Muscle layer of duodenum (tissue), 2 donors: Measurements from ENCODE around the gene CCR7.

Experiments
- H3K27ac ChIP-seq: one replicate; pipeline ENCODE4 v1.7.0; 2013; ENCODE audit warnings: mild to moderate bottlenecking, low read length
- H3K27me3 ChIP-seq: one replicate; pipeline ENCODE4 v1.7.0; 2013; ENCODE audit warnings: low read depth, mild to moderate bottlenecking, control low read depth, low read length
- H3K36me3 ChIP-seq, 2 donors: one replicate each; pipeline ENCODE4 v1.7.0; 2013; ENCODE audit warnings: low read length in 2 of 2, control low read depth in 1 of 2, mild to moderate bottlenecking in 1 of 2; ENCODE audit not compliant: insufficient read depth in 2 of 2, control insufficient read depth in 1 of 2
- H3K4me1 ChIP-seq, 2 donors: one replicate each; pipeline ENCODE4 v1.7.0; 2013; ENCODE audit warnings: low read length in 2 of 2, mild to moderate bottlenecking in 2 of 2, control low read depth in 1 of 2, moderate library complexity in 1 of 2; ENCODE audit not compliant: insufficient read depth in 2 of 2, control insufficient read depth in 1 of 2
- H3K4me3 ChIP-seq, 2 donors: one replicate each; pipeline ENCODE4 v1.7.0; 2013; ENCODE audit warnings: low read length in 2 of 2, low read depth in 1 of 2, mild to moderate bottlenecking in 1 of 2
- H3K9me3 ChIP-seq, 2 donors: one replicate each; pipeline ENCODE4 v1.7.0; 2013; ENCODE audit warnings: low read length in 2 of 2, control low read depth in 1 of 2, mild to moderate bottlenecking in 1 of 2; ENCODE audit not compliant: control insufficient read depth in 1 of 2
- donor health status: healthy.

The CCR7 gene

GRCh38 chr17:40568074-40568836, 3.0 kb upstream of the CCR7 start:
- Histone ChIP-seq H3K36me3 (no peaks in the 10 kb centered on the region), H3K4me1 (no peaks in the 10 kb centered on the region), H3K27me3 (no peaks in the 10 kb centered on the region), H3K4me3 (no peak overlapping the region), H3K9me3 (no peaks in the 10 kb centered on the region), H3K27ac (no peak overlapping the region)

GRCh38 chr17:40567377-40567776, 2.1 kb upstream of the CCR7 start:
- Histone ChIP-seq H3K4me3 (no peak overlapping the region), H3K36me3 (no peaks in the 10 kb centered on the region), H3K9me3 (no peaks in the 10 kb centered on the region), H3K4me1 (no peaks in the 10 kb centered on the region), H3K27me3 (no peaks in the 10 kb centered on the region), H3K27ac (no peak overlapping the region)

DNA sequence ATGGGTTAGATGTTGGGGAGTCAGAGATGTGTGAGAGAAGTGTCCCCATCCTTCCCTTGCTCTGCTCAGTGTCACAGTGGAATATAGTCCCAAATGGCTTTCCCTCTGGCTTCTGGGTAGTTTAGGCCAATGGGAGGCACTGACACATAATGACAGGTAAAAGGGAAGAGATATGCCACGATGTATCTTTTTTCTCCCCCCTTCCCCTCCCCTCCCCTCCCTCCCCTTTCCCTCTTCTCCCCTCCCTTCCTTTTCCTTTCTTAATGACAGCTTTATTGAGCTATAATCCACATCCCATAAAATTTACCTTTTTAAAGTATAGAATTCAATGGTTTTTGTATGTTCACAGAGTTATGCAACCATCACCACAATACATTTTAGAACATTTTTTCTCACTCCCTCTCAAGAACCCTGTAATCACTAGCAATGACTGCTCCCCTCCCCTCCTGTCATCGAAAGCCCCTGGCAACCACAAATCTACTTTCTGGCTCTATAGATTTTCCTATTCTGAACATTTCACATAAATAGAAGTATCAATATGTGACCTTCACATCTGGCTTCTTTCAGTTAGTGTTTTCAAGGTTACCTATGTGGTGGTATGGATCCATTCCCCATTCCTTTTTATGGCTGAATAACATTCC, 617 bp upstream of the CCR7 start:
- H3K27ac ChIP-seq = no peak overlapping the region

DNA sequence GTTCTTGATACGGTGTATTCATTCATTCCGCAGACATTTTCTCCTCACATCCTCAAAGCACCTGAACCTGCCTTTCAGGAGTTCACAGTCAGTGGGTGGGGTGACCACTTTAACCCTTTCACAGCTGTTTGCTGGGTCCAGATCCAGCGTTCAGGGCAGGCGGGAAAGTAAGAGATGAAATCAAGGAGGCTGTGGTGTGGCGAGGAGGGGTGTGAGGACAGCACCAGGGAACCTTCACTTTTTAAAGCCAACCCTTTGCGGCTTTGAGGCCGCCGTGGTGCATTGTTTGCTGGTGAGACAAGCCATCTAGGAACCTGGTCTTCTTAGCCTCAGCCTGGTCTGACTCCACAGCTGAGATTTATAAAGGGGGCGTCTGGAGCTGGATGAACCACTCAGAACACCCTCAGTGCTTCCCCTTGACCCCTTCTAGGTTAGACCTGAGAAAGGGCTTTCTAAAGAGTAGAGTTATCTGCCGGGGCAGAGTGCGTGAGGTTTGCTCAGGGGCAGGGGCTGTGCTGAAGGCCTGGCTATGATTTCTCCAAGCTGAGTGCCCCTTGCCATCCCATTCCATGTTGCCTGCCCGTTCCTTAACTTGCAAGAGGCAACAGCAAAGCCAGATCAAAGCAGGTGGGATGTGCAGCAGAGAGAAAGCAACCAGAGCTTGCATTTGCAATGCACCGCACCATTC, 933 bp downstream of the CCR7 start:
- Histone ChIP-seq H3K27ac (no peak overlapping the region), H3K4me3 (no peak overlapping the region), H3K4me1 (peaks cover 6 to 9% of the 10 kb centered on the region in 2 donors), H3K36me3 (no peaks in the 10 kb centered on the region), H3K27me3 (no peaks in the 10 kb centered on the region), H3K9me3 (no peaks in the 10 kb centered on the region)

More for the DNA sequence above, 617 bp upstream of the CCR7 start:
- H3K36me3 ChIP-seq = no peaks in the 10 kb centered on the region
- H3K4me1 ChIP-seq = no peaks in the 10 kb centered on the region
- no peaks in the 10 kb centered on the region for H3K27me3 ChIP-seq
- H3K4me3 ChIP-seq = no peak overlapping the region
- H3K9me3 ChIP-seq = no peaks in the 10 kb centered on the region

DNA sequence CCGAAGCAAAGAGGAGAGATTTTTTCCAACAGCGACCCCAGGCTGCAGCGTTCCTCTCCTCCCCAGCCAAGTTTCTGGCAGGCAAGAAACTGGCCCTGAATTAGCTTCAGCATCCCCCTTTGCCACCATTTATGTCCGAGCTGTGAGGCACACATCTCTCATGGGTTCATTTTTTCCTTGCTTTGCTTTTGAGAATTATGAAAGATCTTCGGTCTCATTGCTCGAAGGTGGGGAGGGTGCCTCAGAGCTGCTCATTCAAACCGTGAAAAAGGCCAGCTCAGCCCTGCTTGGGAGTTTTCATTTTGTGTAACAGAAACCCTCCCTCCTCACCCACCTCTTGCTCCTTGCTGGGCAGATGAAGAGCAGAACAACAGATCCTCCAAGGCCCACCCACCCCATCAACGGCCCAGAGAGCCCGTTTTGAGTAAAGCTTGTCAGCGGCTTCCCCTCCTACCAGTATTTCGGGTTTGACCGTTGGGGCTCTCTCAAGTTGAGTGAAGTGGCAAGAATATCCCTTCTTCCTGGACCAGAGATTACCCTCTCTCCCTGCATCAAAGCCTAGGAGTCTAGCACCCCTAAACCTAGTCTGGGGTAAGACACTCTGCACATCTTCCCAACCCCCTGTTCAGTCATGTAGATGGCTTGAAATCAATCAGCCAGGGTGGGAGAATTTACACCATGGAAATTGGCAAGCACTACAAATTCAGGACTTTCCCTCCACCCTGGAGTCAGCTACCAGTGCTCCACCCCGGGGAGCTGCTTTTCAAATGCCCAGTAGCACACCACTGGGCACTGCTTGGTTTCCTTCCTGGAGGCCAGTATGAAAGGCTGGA, 1.8 kb downstream of the CCR7 start:
- Histone ChIP-seq H3K4me1 (peaks cover 6 to 17% of the 10 kb centered on the region in 2 donors), H3K27me3 (no peaks in the 10 kb centered on the region)

DNA sequence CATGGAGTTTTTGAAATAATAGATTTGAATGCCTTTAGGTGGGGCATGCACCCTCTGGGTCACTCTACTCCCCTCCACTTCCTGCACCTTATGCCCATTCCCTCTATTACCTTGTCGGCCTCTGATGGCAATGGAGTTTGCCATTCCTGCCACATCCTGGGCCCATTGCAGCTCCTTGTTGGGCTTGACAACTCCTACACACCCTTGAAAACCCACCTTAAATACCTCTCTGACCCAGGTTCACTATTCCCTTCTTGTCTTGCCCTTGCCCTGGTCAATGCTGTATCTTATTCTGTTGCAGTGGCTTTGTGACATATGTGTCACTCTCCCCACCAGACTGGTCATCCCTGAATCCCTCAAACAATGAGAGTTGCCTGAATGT, 2.4 kb downstream of the CCR7 start:
- H3K36me3 ChIP-seq = no peaks in the 10 kb centered on the region
- H3K27me3 ChIP-seq = no peaks in the 10 kb centered on the region
- H3K9me3 ChIP-seq = no peaks in the 10 kb centered on the region
- H3K27ac ChIP-seq = no peak overlapping the region
- no peak overlapping the region for H3K4me3 ChIP-seq
- peaks cover 6 to 20% of the 10 kb centered on the region in 2 donors for H3K4me1 ChIP-seq

More for the DNA sequence above, 1.8 kb downstream of the CCR7 start:
- Histone ChIP-seq H3K4me3 (no peak overlapping the region), H3K27ac (no peak overlapping the region), H3K36me3 (no peaks in the 10 kb centered on the region), H3K9me3 (no peaks in the 10 kb centered on the region)

- Histone ChIP-seq H3K27me3 (no peaks in the 10 kb centered on the region), H3K4me3 (no peak overlapping the region), H3K27ac (no peak overlapping the region), H3K9me3 (no peaks in the 10 kb centered on the region), H3K4me1 (peaks cover 6 to 23% of the 10 kb centered on the region in 2 donors), H3K36me3 (no peaks in the 10 kb centered on the region)
Observed at GRCh38 chr17:40561871-40562611, 3.2 kb downstream of the CCR7 start.

- Histone ChIP-seq H3K36me3 (no peaks in the 10 kb centered on the region), H3K4me1 (peaks cover 9 to 23% of the 10 kb centered on the region in 2 donors), H3K4me3 (no peak overlapping the region), H3K27me3 (no peaks in the 10 kb centered on the region), H3K27ac (no peak overlapping the region), H3K9me3 (no peaks in the 10 kb centered on the region)
Observed at GRCh38 chr17:40561294-40561870, 3.9 kb downstream of the CCR7 start.

GRCh38 chr17:40560592-40561293, 4.5 kb downstream of the CCR7 start:
- H3K9me3 ChIP-seq = no peaks in the 10 kb centered on the region
- H3K4me1 ChIP-seq = peaks cover 12 to 23% of the 10 kb centered on the region in 2 donors
- H3K27ac ChIP-seq = no peak overlapping the region
- peak overlapping the region in 1 of 2 donors; percentile 13 for H3K4me3 ChIP-seq
- H3K27me3 ChIP-seq = no peaks in the 10 kb centered on the region
- no peaks in the 10 kb centered on the region for H3K36me3 ChIP-seq
